NK-92 treated with Interleukin-12 subunit alpha and Interleukin-12 subunit beta, amount 100 ng/mL, for 24 hours (cell line): Measurements from ENCODE around the gene SLC39A3.
"Not testable (repeated sequence)": the region's sequence is repeated elsewhere in the genome, so short reads cannot be mapped to it uniquely, and the experiment has no call there.

Experiments used
- DNase-seq: peaks from one replicate; lab custom pipeline; 2025; lab: John Stamatoyannopoulos, UW

SLC39A3 gene

DNA sequence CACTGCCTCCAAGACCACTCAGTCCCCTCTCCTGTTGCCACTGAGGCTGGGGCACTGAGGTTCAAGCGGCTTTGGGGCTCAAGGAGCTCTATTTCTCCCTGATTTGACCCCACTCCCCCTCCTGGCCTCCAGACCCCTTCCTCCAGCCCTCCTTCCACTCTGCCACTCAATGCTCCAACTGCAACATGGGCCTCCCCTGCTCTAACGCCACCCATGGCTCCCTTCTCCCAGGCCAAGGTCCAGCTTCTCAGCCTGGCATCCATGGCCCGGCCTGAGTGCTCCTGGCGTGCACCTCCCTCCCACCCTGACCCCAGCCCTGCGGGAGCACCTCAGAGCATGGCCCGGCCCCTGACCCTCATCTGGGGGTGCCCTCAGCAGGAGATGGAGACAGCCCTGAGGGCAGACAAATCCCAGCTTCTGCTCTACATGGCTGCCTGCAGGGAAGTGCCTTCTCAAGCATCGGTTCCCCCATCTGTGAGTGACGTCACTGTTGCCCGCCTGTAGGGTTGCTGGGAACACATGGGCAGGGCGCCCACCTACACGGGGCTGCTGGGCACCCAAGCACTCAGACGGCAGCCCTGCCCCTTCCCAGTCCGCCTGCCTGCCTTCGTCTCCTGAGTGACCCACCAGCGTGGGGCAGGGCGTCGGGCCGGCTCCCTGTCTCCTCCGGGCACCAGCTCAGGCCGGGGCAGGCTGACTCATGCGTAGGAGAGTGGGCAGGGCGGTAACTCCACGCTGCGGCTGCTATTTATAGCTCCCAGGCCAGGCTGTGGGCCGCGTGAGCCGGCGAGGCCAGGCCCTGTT is 17.1 kb downstream of the SLC39A3 start:
- DNase-seq, result no peak

DNA sequence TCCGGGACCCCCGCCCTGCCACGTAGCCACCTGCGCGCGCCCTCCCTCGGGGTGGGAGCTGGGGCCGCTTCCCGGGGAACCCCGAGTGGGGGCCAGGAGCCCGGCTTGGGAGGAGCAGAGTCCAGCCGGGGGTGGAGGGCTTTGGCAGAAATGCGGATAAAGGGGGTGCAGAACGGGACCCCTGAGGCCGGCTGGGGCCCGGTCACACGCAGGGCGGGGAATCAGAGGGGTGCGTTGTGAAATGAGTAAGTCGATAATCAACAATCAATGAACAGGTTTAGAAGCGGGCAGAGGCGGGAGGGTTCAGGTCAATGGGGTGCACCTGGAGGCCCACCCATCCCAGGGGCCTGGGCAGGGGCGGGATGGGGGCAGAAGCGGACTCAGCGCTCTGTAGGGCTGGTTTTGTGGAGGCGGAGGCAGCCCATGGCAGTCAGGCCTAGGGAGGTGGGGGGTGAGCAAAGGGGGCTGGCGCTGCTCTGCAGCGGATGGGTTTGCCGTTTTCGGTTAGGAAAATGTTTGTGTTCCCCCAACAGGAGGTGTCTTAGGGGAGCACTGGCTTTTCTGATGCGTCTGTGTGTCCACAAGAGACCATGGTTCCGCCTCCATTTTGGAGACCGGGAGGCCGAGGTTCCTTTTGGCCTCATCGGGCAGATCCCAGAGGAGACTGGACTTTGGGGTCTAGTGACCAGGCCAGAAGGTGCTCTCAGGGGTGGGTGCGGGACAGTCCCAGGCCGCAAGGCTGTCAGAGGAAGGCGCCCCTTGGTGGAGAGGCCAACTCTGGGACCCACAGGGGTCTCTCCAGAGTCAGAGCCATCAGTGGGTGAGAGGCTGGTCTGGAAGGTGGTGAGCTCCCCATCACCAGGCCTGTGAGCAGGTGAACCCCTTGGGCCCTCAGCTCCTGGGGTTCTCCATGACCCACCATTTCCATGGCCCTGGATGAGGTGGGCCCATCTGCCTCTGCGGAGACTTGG is 18.0 kb downstream of the SLC39A3 start:
- no peak for DNase-seq

DNA sequence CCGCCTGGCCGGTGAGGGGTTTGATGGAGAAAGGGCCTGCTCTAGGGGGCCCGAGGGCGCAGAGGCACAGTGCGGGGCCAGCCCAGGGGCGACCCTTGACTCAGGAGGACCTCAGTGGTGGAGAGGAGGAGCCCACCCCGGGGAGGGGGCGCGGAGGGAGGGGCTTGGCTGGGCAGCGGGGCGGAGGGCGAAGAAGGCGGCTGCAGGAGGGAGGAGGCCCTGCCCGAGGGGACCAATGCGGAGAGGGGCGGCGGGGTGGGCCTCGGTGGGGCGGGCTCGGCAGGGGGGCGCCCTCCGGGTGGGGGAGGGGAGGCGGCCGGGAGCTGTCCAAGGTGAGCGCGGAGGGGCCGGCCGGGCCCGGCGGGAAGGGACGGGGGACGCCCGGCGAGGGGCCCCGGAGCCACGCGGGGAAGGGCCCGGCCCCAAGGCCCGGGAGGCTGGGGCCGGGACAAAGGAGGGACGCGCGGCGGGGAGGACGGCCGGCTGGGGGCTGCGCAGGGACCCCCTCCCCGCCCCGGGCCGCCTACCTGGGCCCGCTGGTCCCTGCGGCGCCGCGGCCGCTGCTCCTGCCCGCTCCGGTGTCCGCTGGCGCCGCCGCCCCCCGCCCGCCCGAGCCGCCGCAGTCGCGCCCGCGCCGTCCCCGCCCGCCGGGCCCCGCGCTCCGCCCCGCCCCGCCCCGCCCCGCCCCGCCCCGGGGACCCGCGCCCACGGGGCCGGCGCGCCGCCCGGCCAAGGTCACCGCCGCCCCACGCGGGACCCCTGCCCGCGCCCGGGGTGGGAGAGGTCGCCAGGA is 18.8 kb downstream of the SLC39A3 start, which contains the start of gene DIRAS1:
Gene DIRAS1 (minus strand): TSS at position 596 of the 793 bp plus-strand sequence. CDS start 3,566 bp downstream, outside the sequence.
- no peak for DNase-seq

DNA sequence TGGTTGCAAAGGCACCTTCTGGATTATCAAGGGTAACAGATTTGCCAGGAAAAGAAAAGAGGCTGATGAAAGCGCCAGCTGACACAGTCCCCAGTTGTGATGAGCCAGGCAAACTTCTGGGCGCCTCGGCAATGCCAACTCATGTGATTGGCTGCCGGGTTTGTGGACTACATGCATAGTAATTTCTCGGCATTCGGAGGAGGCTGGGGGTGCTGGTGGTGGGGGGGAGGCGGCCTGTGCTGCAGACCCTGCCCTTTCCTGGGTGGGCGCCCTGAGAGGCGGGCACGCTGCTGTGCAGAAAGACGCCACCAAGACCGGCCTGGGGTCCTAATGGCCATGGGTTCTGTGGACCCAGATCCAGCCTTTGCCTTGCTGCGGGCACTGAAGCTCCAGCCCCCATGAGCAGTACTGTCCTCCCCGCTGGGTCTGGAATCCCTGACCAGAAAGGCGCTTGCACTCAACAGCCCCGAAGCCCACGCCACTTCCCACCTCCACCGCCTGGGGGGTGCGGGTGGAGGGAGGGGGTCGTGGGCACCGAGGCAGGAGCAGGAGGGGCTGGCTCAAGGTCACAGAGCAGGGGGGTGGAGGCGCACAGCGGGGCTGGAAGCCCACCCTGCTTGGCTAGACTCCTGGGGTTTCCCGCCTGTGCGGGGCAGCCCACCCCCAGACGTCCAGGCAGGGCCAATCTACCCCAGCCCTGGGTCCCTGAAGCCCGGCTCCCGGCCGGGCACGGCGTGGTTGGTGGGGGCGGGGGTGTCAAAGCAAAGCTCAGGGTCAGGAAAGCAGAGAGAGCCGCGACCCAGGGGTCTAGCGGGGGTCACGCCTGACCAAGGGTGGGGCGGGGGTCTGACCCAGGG is 19.7 kb downstream of the SLC39A3 start:
- no peak for DNase-seq

DNA sequence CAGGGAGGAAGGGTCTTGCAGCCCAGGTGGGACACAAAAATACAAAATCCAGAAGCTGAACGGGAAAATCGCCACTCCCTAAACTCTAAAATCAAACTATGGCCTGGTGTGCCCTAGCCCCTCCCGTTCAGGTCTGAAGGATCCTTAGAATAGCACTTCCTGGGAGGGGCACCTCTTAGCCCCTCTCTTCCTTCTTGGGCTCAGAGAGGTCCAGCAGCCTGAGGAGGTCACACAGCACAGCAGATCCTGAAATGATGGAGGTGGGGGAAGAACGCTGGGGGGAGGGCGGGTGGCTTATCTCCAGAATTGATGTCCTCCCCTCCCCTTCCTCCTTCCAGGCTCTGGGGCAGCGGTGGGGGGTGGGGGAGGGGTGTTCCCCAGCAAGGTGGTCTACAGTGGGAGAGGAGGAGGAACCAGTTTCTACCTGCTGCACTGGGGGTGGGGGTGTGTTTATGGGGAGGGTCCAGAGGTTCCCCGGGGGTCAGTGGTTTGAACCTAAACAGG is 20.5 kb downstream of the SLC39A3 start:
- DNase-seq, result no peak

DNA sequence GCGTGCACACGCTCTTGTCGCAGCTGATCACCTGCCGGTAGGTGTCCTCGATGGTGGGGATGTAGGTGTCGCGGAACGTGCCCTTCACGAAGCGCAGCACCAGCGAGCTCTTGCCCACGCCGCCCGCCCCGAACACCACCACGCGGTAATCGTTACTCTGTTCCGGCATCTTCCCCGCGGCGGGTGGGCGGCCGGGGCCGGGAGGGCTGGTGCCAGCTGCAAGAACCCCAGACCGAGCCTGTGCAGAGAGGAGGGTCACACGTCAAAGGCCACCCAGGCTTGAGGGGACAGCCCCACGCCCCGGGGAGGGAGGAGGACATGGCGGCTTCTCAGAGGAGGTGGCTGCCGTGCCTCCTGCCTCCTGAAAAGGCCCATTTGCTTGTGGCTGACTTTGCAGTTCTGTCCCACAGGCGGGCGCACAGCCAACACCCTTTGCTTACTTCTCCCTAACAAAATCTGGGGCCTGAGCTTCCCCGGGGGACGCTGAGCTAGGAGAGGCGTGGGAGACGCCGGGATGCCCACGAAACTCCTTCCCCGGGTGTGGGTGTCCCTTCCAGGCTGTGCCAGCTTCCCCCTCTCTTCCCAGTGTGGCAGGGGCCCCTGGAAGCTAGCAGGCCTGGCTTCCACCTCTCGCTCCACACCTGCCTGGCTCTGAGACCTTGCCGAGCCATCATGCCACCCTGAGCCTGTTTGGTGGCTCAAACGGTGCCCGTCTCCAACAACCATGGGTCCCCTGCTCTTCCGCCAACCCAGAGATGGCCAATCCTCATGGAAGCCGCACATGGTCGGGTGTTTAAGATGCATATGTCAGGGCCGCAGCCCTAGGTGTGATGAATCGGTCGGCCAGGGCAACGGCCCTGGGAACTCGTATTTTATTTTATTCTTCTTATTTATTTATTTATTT is 21.9 kb downstream of the SLC39A3 start:
- no peak for DNase-seq

DNA sequence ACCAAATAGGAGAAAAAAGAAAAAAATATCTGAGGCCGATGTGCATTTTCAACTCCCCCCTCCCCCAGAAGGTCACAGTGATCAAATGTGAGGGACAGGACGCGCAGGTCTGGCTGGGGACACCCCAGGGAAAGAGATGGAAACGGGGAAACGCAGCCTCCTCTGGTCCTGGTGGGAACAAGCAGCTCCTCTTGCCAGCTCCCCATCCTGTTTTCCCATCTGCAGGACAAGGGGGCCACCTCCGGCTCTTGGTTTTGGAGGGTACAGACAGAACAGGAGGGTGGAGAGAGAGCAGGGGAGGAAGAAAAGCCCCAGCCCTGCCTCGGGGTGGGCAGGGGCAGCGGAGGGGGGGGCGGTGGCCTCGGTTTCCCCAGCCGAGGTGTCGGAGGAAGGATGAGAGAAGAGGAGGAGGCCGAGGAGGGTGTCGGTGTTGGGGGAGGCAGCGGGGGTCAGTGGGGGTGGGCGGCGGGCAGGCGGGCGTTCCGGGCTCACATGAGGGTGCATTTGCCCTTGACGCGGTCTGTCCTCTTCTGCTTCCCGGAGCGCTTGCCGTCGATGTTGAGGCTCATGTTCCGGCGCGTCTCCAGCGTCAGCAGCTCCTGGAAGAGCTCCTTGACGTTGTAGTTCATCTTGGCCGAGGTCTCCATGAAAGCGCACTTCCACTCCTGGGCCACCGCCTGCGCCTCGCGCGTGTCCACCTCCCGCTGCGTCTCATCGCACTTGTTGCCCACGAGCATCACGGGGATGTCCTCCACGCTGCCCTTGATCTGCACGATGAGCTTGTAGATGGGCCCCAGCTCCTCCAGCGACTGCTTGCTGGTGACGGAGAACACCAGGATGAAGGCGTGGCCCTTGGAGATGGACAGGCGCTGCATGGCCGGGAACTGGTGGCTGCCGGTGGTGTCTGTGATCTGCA is 22.8 kb downstream of the SLC39A3 start:
- no peak for DNase-seq

DNA sequence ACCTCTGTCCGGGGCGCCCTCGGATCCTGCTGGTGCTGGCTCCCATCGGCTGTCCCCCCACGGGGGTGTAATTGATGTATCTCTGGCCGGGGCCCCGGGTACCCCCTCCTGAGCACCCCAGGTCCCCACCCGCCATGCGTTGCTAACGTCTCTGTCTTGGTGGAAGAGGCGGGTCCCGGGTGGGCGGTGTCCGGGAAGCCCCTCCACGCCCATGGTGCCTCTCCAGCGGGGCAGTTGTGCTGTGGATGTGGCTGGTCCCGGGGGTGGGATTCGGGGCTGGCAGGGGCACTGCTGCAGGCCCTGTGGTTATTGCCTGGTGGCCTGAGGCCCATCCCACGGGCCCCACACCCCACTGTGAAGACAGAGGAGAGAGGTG is 23.6 kb downstream of the SLC39A3 start:
- DNase-seq, result no peak

DNA sequence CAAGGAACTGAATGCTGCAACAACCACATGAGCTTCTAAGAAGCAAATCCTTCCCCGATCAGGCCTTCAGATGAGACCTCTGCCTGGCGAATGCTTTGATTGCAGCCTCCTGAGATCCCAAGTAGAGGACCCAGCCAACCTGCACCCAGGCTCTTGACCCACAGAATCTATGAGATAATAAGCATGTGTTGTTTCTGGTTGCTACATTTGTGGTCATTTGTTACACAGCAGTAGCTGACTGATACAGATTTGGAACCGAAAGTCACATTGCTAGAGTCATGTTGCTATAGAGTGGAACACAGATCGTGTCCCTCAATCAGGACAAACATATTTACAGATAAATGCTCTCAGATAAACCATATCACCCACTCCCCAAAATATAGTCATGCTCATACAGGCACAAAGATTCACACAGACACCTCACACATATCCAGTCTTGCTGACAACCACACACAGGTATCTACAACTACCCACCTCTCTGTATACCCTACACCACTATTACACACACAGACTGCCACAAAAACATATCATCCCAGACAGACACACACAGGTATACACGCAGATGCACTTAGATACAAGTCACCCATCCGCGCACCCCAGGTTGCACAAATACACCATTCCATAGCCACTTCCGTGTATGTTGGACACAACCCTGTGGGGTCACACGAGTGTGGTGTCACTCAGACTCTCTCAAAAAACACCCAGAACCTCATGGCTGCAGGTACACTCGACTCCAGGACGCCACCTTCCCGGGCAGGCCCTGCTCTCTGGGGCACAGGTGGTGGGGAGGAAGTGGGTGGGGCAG is 24.1 kb downstream of the SLC39A3 start:
- DNase-seq, result no peak

DNA sequence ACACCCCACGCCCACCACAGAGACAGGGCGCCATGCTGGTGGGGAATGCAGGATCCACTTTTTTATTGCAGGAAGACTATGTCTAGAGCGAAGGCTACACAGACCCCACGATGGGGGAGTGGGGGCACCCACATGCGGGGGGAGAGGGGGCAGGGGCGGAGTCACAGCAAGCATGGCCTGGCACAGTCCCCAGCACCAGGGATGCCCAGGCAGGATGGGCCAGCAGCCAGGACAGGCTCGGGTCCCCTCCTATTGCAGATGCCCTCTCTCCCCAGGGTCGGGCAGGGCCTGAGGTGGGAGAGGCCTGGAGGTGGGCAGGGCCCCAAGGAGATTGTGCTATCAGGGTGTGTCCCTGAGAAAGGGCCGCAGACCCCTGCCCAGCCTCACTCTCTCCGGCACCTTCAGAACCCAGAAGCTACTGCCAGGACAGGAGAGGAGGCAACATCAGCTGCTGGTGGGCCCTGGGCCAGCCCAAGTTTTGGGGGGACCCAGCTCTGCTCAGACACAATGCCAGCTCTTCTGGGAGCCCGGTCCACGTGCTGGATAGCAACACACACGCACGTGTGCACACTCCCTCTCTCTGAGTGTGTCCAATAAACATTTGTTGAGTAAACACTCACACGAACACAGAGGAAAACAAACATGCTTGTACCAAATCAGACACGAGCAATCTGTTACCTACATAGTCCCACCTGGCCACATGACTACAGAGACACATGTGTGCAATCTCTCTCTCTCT is 25.1 kb downstream of the SLC39A3 start:
- no peak for DNase-seq

DNA sequence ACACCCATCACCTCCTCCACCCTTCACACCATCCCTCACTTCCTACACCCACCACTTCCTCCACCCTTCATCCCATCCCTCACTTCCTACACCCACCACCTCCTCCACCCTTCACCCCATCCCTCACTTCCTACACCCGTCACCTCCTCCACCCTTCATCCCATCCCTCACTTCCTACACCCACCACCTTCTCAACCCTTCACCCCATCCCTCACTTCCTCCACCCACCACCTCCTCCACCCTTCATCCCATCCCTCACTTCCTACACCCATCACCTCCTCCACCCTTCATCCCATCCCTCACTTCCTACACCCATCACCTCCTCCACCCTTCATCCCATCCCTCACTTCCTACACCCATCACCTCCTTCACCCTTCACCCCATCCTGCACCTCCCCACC is 25.7 kb downstream of the SLC39A3 start:
- DNase-seq, result not testable (repeated sequence)

DNA sequence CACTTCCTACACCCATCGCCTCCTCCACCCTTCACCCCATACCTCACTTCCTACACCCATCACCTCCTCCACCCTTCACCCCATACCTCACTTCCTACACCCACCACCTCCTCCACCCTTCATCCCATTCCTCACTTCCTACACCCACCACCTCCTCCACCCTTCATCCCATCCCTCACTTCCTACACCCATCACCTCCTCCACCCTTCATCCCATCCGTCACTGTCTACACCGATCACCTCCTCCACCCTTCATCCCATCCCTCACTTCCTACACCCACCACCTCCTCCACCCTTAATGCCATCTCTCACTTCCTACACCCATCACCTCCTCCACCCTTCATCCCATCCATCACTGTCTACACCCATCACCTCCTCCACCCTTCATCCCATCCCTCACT is 26.6 kb downstream of the SLC39A3 start:
- not testable (repeated sequence) for DNase-seq

DNA sequence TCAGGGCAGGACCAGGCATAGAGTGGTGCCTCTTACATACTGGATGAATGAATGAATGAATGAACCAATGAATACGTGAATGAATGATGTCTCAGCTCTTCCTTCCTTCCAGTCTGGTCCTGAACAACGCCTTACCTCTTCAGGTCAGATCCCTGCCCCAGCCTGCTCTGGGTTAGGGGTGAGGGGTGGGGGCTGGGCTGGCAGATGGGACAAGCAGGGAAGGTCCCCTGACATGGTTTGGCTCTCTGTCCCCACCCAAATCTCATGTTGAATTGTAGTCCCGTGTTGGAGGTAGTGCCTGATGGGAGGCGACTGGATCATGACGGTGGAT is 28.0 kb downstream of the SLC39A3 start:
- DNase-seq, result no peak

DNA sequence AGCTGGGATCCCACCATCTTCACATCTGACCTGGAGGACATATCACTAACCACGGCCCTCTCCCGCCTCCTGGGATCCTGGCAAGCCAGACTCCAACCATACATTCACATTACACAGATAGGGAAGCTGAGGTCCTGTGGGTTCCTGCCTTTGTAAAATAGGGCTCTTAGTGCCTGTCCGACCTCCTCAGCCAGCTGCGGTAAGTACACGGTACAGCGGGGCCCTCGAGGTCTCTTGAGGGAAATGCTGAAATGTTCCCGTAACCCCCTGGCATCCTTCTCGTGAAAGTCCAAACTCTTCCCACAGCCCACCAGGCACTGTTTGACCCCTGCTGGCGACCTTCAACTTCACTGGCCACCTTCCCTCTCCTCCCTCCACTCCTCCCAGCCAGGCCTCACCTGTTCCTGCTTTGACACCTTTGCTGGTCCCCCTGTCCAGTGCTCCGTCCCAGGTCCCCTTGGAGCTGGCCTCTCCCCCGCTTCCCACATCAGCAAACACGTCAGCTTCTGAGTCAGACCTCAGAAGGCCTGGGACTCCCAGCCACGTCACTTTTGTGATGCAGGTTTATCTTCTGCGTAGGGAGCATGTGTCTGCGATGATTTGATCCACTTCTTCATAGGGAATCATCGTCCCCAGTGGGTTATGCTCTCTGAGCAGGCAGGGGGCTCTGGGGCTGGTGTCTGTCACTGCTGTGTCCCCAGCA is 28.5 kb downstream of the SLC39A3 start:
- DNase-seq, result no peak

DNA sequence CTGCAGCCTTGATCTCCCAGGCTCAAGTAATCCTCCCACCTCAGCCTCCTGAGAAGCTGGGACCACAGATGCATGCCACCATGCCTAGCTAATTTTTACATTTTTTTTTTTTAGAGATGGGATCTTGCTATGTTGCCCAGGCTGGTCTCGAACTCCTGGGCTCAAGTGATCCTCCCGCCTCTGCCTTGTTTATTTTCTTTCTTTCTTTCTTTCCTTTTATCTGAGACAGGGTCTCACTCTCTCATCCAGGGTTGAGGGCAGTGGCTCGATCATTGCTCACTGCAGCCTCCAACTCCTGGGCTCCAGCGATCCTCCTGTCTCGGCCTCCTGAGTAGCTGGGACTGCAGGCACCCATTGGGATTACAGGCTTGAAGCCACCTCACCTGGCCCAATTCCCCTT is 33.6 kb downstream of the SLC39A3 start:
- DNase-seq, result no peak

DNA sequence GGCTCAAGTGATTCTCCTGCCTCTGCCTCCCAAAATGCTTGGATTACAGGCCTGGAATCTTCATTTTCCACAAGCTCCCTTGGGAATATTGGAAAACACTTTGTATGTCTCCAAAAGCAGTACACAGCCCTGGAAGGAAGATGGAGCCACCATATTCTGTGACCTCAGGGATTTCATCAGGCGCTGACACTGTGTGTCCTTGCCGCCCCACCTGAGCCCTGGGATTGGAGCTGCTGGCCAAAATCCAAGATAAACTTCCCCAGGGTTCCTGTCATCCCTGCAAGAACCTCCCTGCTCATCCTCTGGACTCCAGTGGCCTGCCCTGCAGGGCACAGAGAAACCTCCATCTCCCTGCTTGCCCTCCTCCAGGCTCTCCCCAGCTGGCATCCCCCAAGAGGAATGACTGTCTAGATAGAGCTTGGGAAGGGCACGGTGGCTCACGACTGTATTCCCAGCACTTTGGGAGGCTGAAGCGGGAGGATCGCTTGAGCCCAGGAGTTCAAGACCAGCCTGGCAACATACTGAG is 36.1 kb downstream of the SLC39A3 start:
- DNase-seq, result no peak

DNA sequence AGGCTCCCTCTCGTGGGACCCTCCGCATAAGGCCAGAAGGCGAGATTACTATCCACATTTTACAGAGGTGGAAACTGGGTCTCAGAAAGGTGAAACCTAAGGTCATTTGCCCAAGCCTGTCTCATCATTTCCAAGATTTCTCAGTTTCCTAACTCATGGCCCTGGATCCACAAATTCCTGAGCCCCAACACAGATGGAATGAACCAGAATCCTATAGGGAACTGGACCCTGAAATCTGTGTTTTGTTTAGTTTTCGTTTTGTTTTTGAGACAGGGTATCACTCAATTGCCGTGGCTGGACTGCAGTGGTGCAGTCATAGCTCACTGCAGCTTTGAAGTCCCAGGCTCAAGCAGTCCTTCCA is 36.8 kb downstream of the SLC39A3 start:
- DNase-seq, result no peak
